ENCODE results near the gene NELFB. TPM values are rescaled to one million over a fixed set of nuclear protein-coding genes. Genes with fewer than 3 reads are reported as not detected.

Gene NELFB
- total RNA-seq = 37.6 and 40.1 TPM in 2 replicates

DNA sequence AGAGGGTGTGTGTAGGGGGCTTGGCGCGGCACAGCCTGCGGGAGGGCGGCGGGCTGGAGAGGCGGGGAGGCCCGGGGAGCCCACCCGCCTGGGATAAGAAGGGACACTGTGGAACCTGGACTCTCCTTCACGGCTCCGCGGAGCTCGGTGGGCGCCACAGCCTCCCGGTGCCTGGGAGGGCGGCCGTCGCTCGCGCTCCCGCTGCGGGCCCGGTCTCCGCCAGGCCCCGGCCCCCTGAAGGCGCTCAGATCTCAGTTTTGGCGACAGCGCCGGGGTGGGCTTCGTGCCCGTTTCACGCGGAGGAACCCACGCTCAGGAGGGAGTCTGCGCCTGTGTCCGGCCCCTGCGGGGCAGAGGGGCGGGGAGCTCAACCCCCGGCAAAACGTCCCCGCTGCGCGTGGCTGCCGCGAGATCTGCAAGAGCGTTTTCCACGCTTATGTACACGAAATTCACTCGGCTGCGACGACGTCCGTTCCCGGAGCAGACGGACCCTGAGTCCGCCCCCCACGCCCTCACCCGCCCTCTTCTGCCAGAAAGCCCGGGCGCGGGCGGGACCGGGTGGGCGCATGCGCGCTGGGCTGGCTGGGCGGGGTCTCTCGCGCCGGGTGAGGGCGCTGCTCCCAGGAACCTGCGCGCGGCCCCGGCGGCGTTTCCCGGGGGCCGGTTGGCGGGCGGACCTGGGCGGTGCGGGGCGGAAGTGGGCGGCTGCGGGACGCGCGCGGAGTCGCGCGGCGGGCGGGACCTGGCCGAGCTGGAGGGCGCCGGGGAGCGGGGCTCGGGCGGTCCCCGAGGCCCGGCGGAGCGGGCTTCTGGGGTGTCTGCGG, at the start of gene NELFB:
TSS of gene NELFB (plus strand) at position 704 of the 824 bp plus-strand sequence.

DNA sequence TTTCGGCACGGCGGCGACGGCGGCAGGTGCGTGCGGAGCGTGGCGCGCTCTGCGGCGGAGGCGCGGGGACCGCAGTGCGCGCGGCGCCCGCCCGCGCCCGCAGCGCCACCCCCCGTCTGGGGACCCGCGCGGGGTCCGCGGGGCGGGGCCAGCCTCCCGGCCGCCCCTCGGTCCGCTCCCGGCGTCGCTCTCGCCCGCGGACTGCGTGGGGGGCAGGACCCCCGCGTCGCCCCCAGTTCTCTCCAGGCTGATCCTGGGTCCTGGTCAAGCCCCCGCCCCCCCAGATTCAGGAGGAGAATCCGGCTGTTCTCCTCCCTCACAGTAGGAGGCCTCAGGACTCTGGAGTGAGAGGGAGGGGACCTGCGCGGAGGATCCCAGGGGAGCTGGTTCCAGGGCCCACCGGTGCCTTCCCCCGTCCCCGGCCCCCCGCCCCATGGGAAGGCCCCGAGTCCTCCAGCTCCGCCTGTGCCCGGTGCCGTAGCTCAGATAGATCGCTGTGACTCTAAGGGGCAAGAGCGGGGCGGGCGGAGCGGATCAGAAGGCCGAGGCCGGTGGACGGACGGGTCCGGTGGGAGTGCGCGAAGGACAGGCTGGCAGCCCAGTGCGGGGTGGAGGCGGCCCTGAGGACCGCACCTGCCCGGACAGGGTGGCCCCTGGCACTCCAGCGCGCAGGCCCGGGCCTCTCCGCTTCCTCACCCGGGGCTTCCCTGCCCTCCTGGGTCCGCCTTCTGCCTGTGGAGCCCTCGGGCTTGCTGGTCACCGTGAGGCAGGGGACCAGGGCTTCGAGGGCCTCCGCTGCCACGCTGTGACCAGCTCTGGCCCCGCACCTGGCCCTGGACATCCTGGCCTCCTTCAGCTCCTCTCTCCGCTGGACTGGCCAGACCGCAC, 32.7 kb upstream of the NELFB start, which contains the start of gene RNF208:
TSS of gene RNF208 (minus strand) at position 51 of the 888 bp plus-strand sequence. CDS start 1,028 bp downstream, outside the sequence.

DNA sequence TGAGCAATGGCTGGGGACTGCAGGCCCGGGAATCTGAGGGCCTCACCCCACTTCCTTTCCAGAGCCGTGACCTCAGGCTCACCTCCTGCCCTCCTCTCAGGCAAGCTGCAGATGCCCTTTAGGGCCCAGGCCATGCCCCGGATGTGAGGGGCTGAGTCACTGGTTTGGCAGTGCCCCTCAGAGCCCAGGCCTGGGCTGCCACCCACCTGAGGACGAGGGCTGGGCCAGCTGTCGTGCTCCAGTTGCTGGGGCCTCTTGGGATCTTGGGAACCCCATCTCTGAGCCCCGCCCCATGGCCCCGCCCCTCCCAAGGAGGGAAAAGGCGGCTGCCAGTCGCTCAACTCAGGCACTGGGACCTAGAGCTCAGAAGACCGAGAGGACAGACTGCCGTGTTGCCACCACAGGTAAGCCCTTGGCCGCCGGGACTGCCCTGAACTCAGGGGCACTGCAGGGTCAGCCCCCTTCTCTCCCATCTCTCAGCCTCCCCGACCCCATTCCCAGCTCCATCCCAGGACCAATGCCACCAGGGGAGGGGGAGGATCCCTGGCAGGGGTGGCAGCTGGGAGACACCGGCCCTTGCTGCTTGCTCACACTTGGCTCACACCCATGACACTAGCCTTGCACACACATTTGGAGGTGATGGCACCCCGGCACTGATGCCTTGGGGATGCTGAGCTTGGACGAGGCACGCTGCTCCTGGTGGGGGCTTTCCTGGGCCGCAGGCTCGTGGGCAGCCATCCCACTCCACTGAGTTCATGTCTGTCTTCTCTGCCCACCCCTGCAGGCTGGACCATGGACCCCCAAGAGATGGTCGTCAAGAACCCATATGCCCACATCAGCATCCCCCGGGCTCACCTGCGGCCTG, 30.1 kb upstream of the NELFB start, which contains the start of gene CYSRT1:
TSS of gene CYSRT1 (plus strand) at position 345 of the 865 bp plus-strand sequence. CDS start at position 793, 448 bp downstream.

DNA sequence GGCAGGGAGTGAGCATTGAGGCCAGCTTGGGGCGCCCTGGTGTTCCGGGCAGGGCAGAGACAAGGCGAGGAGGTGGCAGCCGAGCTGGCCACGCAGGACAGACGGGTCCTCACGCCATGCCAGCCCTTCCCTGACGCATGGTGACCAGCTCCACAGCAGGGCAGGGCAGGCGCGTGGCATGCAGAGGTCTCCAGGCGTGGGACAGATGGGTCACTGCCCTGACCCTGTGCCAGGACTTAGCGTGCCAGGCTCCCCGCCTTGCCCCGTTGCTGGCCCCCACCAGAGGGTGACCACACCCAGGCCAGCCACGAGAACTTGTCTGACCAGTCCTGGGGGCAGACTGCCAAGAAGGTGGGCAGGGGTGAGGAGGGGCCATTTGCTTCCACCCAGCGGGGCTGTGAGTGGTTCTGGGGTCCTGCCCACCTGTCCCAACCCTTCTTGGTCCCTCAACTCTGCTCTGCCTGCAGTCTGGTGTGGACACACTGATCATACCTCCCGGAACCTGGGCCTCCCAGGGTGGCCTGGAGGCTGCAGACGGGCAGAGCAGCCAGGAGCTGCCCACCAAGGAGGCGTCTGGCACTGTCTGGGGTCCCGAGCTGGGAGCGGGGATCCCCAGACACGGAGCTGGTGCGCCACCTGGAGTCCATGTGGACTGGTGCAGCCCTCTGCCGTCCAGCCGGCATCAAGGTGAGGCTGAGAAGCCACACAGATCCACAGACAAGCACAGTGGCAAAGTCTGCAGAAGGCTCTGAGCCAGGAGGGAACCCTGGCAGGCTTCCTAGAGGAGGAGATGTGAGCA, 27.9 kb upstream of the NELFB start, which contains the start of gene RNF224:
TSS of gene RNF224 (plus strand) at position 449 of the 799 bp plus-strand sequence. CDS start 834 bp downstream, outside the sequence.

DNA sequence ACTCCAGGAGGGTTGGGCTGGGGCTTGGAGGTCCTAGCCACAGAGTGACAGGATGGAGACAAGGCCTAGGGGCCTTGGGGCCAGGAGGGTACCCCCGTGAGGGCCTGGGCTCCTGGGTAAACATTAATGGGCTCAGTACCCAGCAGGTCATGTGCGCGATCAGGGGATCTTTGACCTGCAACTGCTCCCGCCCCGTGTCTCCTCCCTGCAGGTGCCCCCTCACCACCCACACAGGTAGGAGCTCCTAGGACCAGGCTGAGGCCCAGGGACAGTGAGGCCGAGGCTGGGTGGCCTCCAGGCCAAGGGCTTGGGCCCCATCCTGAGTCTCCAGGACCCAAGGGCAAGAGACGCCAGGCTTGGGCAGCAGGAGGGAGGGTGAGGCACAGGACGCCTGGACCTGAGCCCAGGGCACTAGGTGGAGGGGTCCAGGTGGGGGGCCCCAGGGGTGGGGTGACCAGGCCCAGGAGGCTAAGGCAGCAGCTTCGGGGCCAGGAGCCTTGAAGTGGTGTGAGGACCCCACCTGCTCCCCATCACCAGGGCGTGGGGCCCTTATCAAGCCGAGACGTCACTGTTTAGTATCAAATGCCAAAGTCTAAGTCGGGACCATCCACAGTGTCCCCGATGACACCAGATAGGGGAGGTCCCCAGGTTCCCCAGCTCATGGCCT, 24.3 kb upstream of the NELFB start, which contains the start of gene SLC34A3:
TSS of gene SLC34A3 (plus strand) at position 197 of the 667 bp plus-strand sequence. CDS start 802 bp downstream, outside the sequence.

DNA sequence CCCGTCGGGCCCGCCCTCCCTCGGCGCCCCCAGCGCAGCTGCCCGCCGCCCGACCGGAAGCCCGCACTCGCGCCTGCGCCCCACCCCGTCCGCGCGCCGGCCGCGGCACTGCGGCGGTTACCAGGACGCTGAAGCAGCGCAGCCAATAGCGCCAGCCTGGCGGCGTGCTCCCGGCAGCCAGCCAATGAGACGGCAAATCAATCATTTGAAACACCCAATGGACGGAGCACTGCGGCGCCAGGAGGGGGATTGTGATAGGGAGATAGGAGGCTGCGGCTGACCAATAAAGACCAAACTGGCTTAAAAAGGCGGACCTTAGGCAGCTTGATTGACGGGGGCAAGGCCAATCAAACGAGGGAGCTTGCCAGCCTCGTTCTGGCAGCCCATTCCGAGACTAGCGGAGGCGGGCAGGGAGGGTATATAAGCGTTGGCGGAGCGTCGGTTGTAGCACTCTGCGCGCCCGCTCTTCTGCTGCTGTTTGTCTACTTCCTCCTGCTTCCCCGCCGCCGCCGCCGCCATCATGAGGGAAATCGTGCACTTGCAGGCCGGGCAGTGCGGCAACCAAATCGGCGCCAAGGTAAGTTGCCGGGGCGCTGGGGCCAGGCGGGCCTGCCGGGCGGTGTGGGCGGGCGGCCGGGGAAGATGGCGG, 14.2 kb upstream of the NELFB start, which contains the start of gene TUBB4B:
TSS of gene TUBB4B (plus strand) at position 447 of the 649 bp plus-strand sequence. CDS start at position 521, 74 bp downstream.

DNA sequence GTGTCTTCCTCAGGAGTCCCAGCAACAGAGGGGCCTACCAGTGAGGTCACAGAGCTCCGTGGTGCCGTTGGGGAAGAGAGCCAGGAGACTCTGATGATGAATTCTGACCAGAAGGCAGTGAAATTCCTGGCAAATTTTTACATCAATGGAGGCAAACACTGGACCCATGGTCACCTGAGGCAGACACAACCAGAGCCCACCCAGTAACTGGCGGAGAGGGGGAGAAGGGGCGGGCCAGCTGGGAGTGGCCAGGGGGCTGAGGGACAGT, 4.0 kb upstream of the NELFB start, which contains the start of gene STPG3:
TSS of gene STPG3 (plus strand) at position 93 of the 268 bp plus-strand sequence. CDS start at position 94, 1 bp downstream.

DNA sequence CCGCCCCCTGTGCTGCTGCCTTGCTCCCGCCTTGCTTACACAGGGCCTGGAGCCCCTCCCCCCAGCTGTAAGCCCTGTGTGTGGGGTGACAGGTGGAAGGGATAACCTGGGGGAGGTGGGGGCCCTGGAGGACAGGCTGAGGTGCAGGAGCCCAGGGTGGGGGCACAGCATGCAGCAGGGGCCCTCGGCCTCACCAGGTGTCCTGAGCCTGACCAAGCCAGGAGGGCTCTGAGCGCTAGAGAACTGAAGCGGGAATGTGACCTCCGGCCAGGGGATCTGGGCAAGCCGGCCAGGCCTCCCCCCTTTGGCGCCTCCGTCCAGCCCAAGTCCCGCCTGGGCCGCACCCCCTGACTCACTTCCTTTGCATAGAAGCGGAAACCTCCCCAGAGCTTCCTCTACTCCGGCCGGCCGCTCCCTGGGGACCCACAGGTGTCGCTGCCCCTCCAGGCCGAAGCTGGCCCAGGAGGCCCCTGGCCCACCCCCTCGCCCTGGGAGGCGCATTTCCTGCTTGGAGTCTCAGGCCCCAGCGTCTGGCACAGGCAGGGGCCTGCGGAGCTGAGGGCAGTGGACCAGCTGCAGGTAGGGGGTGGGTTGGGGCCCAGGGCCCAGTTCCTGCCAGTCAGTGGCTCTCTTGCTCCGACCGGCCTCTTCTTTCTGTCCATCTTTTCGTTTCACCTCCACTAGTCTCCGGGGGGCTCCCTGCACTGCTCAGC, 22.4 kb downstream of the NELFB start, which contains the start of gene TOR4A:
TSS of gene TOR4A (plus strand) at position 398 of the 713 bp plus-strand sequence. CDS start 964 bp downstream, outside the sequence.

DNA sequence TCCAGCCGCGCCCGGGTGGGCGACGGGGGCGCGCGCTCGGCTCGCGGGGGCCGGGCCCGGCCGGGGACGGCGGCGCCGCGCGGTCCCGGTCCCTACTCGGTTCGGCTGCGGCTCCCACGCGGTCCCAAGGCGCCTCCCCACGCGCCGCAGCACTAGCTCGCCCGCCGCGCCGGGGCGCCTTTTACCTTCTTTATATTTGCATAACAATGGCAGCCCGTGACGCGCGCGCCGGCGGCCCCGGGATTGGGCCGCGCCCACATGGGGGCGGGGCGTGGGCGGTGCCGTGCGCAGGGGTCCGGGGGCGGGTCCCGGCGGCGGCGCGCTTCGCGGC, 47.0 kb downstream of the NELFB start, which contains the start of gene NRARP:
TSS of gene NRARP (minus strand) at position 154 of the 331 bp plus-strand sequence. CDS start 343 bp downstream, outside the sequence.

Other genes starting within 250 kb of the NELFB start
- gene ABCA2, start 227.1 kb upstream of the NELFB start, total RNA-seq = 16.3 and 17.5 TPM in 2 replicates
- gene FUT7, start 223.2 kb upstream of the NELFB start, total RNA-seq = not detected in 2 replicates
- 20.0 and 20.1 TPM in 2 replicates for gene NPDC1, start 209.2 kb upstream of the NELFB start, total RNA-seq
- gene ENTPD2, start 201.3 kb upstream of the NELFB start, total RNA-seq = not detected in 2 replicates
- gene SAPCD2, start 184.8 kb upstream of the NELFB start, total RNA-seq = 2.9 and 4.0 TPM in 2 replicates
- 15.6 and 22.1 TPM in 2 replicates for gene UAP1L1, start 177.8 kb upstream of the NELFB start, total RNA-seq
- gene MAN1B1, start 168.3 kb upstream of the NELFB start, total RNA-seq = 60.6 and 60.9 TPM in 2 replicates
- 66.0 and 68.3 TPM in 2 replicates for gene DPP7, start 140.6 kb upstream of the NELFB start, total RNA-seq
- gene GRIN1, start 116.2 kb upstream of the NELFB start, total RNA-seq = under 0.01 TPM in 1 of 2 replicates, not detected in the other
- not detected in 2 replicates for gene LRRC26, start 85.3 kb upstream of the NELFB start, total RNA-seq
- not detected in 2 replicates for gene TMEM210, start 83.3 kb upstream of the NELFB start, total RNA-seq
- 21.9 and 24.7 TPM in 2 replicates for gene ANAPC2, start 66.8 kb upstream of the NELFB start, total RNA-seq
- gene SSNA1, start 66.7 kb upstream of the NELFB start, total RNA-seq = 41.7 and 44.6 TPM in 2 replicates
- 5.4 and 6.1 TPM in 2 replicates for gene TPRN, start 54.6 kb upstream of the NELFB start, total RNA-seq
- gene TMEM203, start 49.7 kb upstream of the NELFB start, total RNA-seq = 29.0 and 29.4 TPM in 2 replicates
- 4.0 and 4.1 TPM in 2 replicates for gene NDOR1, start 49.6 kb upstream of the NELFB start, total RNA-seq
- 0.39 TPM in 1 of 2 replicates, not detected in the other for gene RNF208, start 33.1 kb upstream of the NELFB start, total RNA-seq
- gene CYSRT1, start 30.2 kb upstream of the NELFB start, total RNA-seq = 0.52 and 0.76 TPM in 2 replicates
- not detected in 2 replicates for gene RNF224, start 27.8 kb upstream of the NELFB start, total RNA-seq
- gene SLC34A3, start 24.4 kb upstream of the NELFB start, total RNA-seq = not detected in 2 replicates
- gene TUBB4B, start 14.0 kb upstream of the NELFB start, total RNA-seq = 114 and 130 TPM in 2 replicates
- not detected in 2 replicates for gene STPG3, start 4.0 kb upstream of the NELFB start, total RNA-seq
- gene TOR4A, start 22.4 kb downstream of the NELFB start, total RNA-seq = 8.6 and 13.4 TPM in 2 replicates
- gene NRARP, start 46.9 kb downstream of the NELFB start, total RNA-seq = 0.13 and 0.22 TPM in 2 replicates
- gene EXD3, start 167.8 kb downstream of the NELFB start, total RNA-seq = 6.3 and 7.6 TPM in 2 replicates
- gene NOXA1, start 168.1 kb downstream of the NELFB start, total RNA-seq = 0.39 and 0.65 TPM in 2 replicates
- gene ENTPD8, start 186.0 kb downstream of the NELFB start, total RNA-seq = not detected in 2 replicates
- 22.7 and 27.0 TPM in 2 replicates for gene NSMF, start 204.0 kb downstream of the NELFB start, total RNA-seq

Data from articular chondrocyte of knee joint (primary cell).